GM12874 (cell line): Measurements from ENCODE around the gene GRIFIN.

Experiments used
- CTCF ChIP-seq: IDR thresholded peaks from 2 replicates; pipeline ENCODE4 v1.5.1; 2011; ENCODE audit warnings: low read depth, mild to moderate bottlenecking, control low read depth, low read length, moderate library complexity; ENCODE audit not compliant: insufficient read depth

GRIFIN gene

GRCh38 chr7:2436341-2437104 is 39.7 kb downstream of the GRIFIN start:
- no peak for TF ChIP-seq CTCF

- TF ChIP-seq CTCF, result no peak
These were observed 41.1 kb downstream of the GRIFIN start for GRCh38 chr7:2435146-2435545.

- TF ChIP-seq CTCF, result no peak
These were observed 42.3 kb downstream of the GRIFIN start for GRCh38 chr7:2433713-2434550.

GRCh38 chr7:2432910-2433712 is 43.1 kb downstream of the GRIFIN start:
- TF ChIP-seq CTCF, result no peak

GRCh38 chr7:2431260-2431867 is 44.8 kb downstream of the GRIFIN start:
- TF ChIP-seq CTCF, result peak; percentile 67

- TF ChIP-seq CTCF, result no peak
These were observed 50.4 kb downstream of the GRIFIN start for GRCh38 chr7:2425749-2426148.
